H9 (cell line): ENCODE data around the gene EFTUD2. TPM values are rescaled to one million over a fixed set of nuclear protein-coding genes. Genes with fewer than 3 reads are reported as not detected.

ENCODE experiments used
- DNase-seq: peaks from one replicate; pipeline ENCODE4 v3.0.0-alpha.2; 2017
- H2AFZ ChIP-seq: one replicate; pipeline ENCODE4 v1.6.1; 2013; ENCODE audit warnings: mild to moderate bottlenecking, low read length, control low read depth, moderate library complexity
- H2AK5ac ChIP-seq: 2 replicates; pipeline ENCODE4 v1.6.1; 2013; ENCODE audit warnings: low read length, control low read depth, mixed read lengths; ENCODE audit not compliant: insufficient read length
- H2BK120ac ChIP-seq: one replicate; pipeline ENCODE4 v1.6.1; 2013; ENCODE audit warnings: low read depth, mild to moderate bottlenecking, low read length, control low read depth, inconsistent platforms; ENCODE audit not compliant: poor library complexity, severe bottlenecking
- H2BK12ac ChIP-seq: 2 replicates; pipeline ENCODE4 v1.6.1; 2013; ENCODE audit warnings: low read length, control low read depth, mixed read lengths, low read depth; ENCODE audit not compliant: insufficient read length
- H2BK15ac ChIP-seq: 2 replicates; pipeline ENCODE4 v1.6.1; 2013; ENCODE audit warnings: low read depth, low read length, control low read depth
- H2BK20ac ChIP-seq: one replicate; pipeline ENCODE4 v1.6.1; 2013; ENCODE audit warnings: low read depth, mild to moderate bottlenecking, low read length, control low read depth, inconsistent platforms; ENCODE audit not compliant: poor library complexity, severe bottlenecking
- H2BK5ac ChIP-seq: 2 replicates; pipeline ENCODE4 v1.6.1; 2013; ENCODE audit warnings: low read length, control low read depth, mixed read lengths; ENCODE audit not compliant: insufficient read length
- H3K14ac ChIP-seq: 2 replicates; pipeline ENCODE4 v1.6.1; 2013; ENCODE audit warnings: low read length, control low read depth; ENCODE audit not compliant: insufficient read depth
- H3K18ac ChIP-seq: 2 replicates; pipeline ENCODE4 v1.6.1; 2013; ENCODE audit warnings: low read depth, mild to moderate bottlenecking, mixed read lengths, low read length, control low read depth; ENCODE audit not compliant: insufficient read length
- H3K23ac ChIP-seq: 2 replicates; pipeline ENCODE4 v1.6.1; 2013; ENCODE audit warnings: low read length, control low read depth, mixed read lengths, low read depth; ENCODE audit not compliant: insufficient read length
- H3K23me2 ChIP-seq: 2 replicates; pipeline ENCODE4 v1.6.1; 2013; ENCODE audit warnings: low read depth, mild to moderate bottlenecking, mixed read lengths, low read length, control low read depth; ENCODE audit not compliant: insufficient read length, poor library complexity, severe bottlenecking
- H3K27ac ChIP-seq: 2 replicates; pipeline ENCODE4 v1.5.1; 2013; ENCODE audit warnings: low read length, control low read depth, mixed read lengths, low read depth; ENCODE audit not compliant: insufficient read length
- H3K27me3 ChIP-seq: 2 replicates; pipeline ENCODE4 v1.6.1; 2013; ENCODE audit warnings: low read length, control low read depth, inconsistent platforms; ENCODE audit not compliant: insufficient read depth
- H3K4ac ChIP-seq: 2 replicates; pipeline ENCODE4 v1.6.1; 2013; ENCODE audit warnings: low read depth, mild to moderate bottlenecking, control low read depth, inconsistent platforms, low read length, moderate library complexity
- H3K4me1 ChIP-seq: 2 replicates; pipeline ENCODE4 v1.6.1; 2013; ENCODE audit warnings: low read length, control low read depth, inconsistent platforms; ENCODE audit not compliant: insufficient read depth
- H3K4me2 ChIP-seq: 2 replicates; pipeline ENCODE4 v1.6.1; 2013; ENCODE audit warnings: low read length, control low read depth, mixed read lengths; ENCODE audit not compliant: insufficient read length, insufficient read depth
- H3K56ac ChIP-seq: 2 replicates; pipeline ENCODE4 v1.6.1; 2013; ENCODE audit warnings: low read depth, mild to moderate bottlenecking, mixed read lengths, low read length, control low read depth; ENCODE audit not compliant: insufficient read length
- H3K79me1 ChIP-seq: 2 replicates; pipeline ENCODE4 v1.6.1; 2013; ENCODE audit warnings: low read depth, mild to moderate bottlenecking, moderate library complexity, low read length, control low read depth, inconsistent platforms; ENCODE audit not compliant: insufficient read depth, poor library complexity, severe bottlenecking
- H3K79me2 ChIP-seq: 2 replicates; pipeline ENCODE4 v1.6.1; 2013; ENCODE audit warnings: low read length, control low read depth, inconsistent platforms; ENCODE audit not compliant: insufficient read depth
- H3K9ac ChIP-seq: 2 replicates; pipeline ENCODE4 v1.6.1; 2013; ENCODE audit warnings: low read length, control low read depth, mixed read lengths; ENCODE audit not compliant: insufficient read length; ENCODE audit errors: extremely low read depth
- H3K9me3 ChIP-seq: one replicate; pipeline ENCODE4 v1.6.1; 2013; ENCODE audit warnings: low read depth, low read length, inconsistent platforms; ENCODE audit not compliant: control insufficient read depth
- H3T11ph ChIP-seq: one replicate; pipeline ENCODE4 v1.6.1; 2013; ENCODE audit warnings: mild to moderate bottlenecking, low read length, control low read depth, inconsistent platforms
- H4K20me1 ChIP-seq: one replicate; pipeline ENCODE4 v1.6.1; 2013; ENCODE audit not compliant: control insufficient read depth, insufficient read length, insufficient read depth
- H4K5ac ChIP-seq: 2 replicates; pipeline ENCODE4 v1.6.1; 2013; ENCODE audit warnings: low read depth, mild to moderate bottlenecking, mixed read lengths, low read length, control low read depth; ENCODE audit not compliant: insufficient read length
- H4K8ac ChIP-seq: replicated peaks from 2 replicates; pipeline ENCODE4 v1.6.1; 2013; ENCODE audit warnings: low read length, control low read depth, mixed read lengths, low read depth; ENCODE audit not compliant: insufficient read length
- H4K91ac ChIP-seq: 2 replicates; pipeline ENCODE4 v1.6.1; 2013; ENCODE audit warnings: low read depth, mild to moderate bottlenecking, moderate library complexity, mixed read lengths, low read length, control low read depth; ENCODE audit not compliant: insufficient read length
- H3K27ac Mint-ChIP-seq, 3 experiments: 2 replicates in 2 of 3; 3 replicates in 1 of 3; pipeline ENCODE4 v1.8.0; 2020 to 2021; ENCODE audit warnings: mixed read lengths in 3 of 3, mild to moderate bottlenecking in 1 of 3, moderate library complexity in 1 of 3
- H3K27me3 Mint-ChIP-seq: 2 replicates; pipeline ENCODE4 v1.8.0; 2021; ENCODE audit warnings: low read depth, mild to moderate bottlenecking, moderate library complexity, mixed read lengths
- H3K36me3 Mint-ChIP-seq, 3 experiments: 2 replicates in 2 of 3; 3 replicates in 1 of 3; pipeline ENCODE4 v1.8.0; 2020 to 2021; ENCODE audit warnings: low read depth in 3 of 3, mixed read lengths in 3 of 3; ENCODE audit not compliant: insufficient read depth in 1 of 3
- H3K4me1 Mint-ChIP-seq, 2 experiments: 2 replicates each; pipeline ENCODE4 v1.8.0; 2020; ENCODE audit warnings: mixed read lengths in 2 of 2
- H3K4me3 Mint-ChIP-seq, 2 experiments: 2 replicates in 1 of 2; 3 replicates in 1 of 2; pipeline ENCODE4 v1.8.0; 2020 to 2021; ENCODE audit warnings: mild to moderate bottlenecking in 2 of 2, mixed read lengths in 2 of 2, moderate library complexity in 1 of 2
- H3K9me3 Mint-ChIP-seq, 2 experiments: 2 replicates in 1 of 2; 3 replicates in 1 of 2; pipeline ENCODE4 v1.8.0; 2020; ENCODE audit warnings: mild to moderate bottlenecking in 2 of 2, mixed read lengths in 2 of 2, moderate library complexity in 1 of 2
- WGBS: extraction: QIAGEN DNeasy Blood & Tissue Kit; methylation state at CpG from one replicate; pipeline ENCODE4 v1.1.7; 2013; ENCODE audit warnings: missing lambda C conversion rate, low lambda C conversion rate, mixed read lengths; ENCODE audit not compliant: insufficient read length; ENCODE audit errors: extremely low coverage; 5-methylcytosine and 5-hydroxymethylcytosine counted together
- total RNA-seq: library from RNA; stranded (reverse); gene quantifications from 2 replicates; pipeline ENCODE4 v1.2.1, GENCODE V29; 2021
- TF ChIP-seq, protein P1 (sequence below): fragments of 200-600 bp; sonication (generic); conservative IDR thresholded peaks from 3 replicates; pipeline ENCODE4 v1.8.0; 2021; ENCODE audit warnings: antibody characterized with exemption, mild to moderate bottlenecking

Gene EFTUD2
- total RNA-seq, 1 experiment from 2014 or later: 150 TPM

DNA sequence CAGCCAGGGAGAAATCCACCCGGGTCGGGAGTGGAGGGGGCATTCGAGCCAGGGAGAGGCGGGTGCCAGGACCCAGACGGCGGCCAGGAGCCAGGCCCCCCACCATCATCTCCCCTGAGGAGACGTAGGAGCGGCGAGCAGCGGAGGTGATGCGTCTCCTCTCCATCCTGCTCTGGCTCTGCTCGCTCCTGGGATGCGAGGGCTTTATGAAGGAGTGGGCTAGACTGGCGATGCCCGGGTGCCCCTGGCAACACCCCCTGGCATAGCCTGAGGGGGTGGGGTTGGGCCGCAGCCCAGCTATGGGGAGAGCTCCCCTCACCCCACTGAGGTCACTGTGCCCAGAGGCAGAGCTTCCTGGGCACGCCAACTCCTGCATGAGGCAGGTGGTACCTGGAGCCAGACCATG, 16.1 kb upstream of the EFTUD2 start, which contains the start of gene GFAP:
Gene GFAP (minus strand): TSS at position 180 of the 406 bp plus-strand sequence. CDS start 14 bp downstream, at position 166.
- Histone ChIP-seq H2AK5ac (no peak within 1 kb of the TSS), H3K79me1 (no peaks in the 10 kb centered on the region), H2BK120ac (no peak within 1 kb of the TSS), H3K18ac (no peak within 1 kb of the TSS), H3K9me3 (no peaks in the 10 kb centered on the region), H2BK5ac (no peak within 1 kb of the TSS), H2AFZ (no peak within 1 kb of the TSS), H4K8ac (no peak within 1 kb of the TSS), H3K27me3 (peaks cover 4% of the 10 kb centered on the region; the same call in 1 of the 2 replicates), H3K56ac (no peak within 1 kb of the TSS), H3K23ac (no peak within 1 kb of the TSS), H3K4ac (no peak within 1 kb of the TSS), H3K4me2 (no peak within 1 kb of the TSS), H3T11ph (no peak within 1 kb of the TSS), H3K23me2 (peaks cover 6% of the 10 kb centered on the region), H3K9ac (no peak within 1 kb of the TSS), H4K20me1 (no peaks in the 10 kb centered on the region), H3K27ac (no peak within 1 kb of the TSS), H3K79me2 (no peaks in the 10 kb centered on the region), H3K14ac (no peak within 1 kb of the TSS; the same call in 1 of the 2 replicates), H4K91ac (no peak within 1 kb of the TSS), H2BK12ac (no peak within 1 kb of the TSS), H2BK15ac (no peak within 1 kb of the TSS), H4K5ac (no peak within 1 kb of the TSS), H3K4me1 (peaks cover 2% of the 10 kb centered on the region; the same call in 1 of the 2 replicates), H2BK20ac (no peak within 1 kb of the TSS)
- TF ChIP-seq, protein P1, sequence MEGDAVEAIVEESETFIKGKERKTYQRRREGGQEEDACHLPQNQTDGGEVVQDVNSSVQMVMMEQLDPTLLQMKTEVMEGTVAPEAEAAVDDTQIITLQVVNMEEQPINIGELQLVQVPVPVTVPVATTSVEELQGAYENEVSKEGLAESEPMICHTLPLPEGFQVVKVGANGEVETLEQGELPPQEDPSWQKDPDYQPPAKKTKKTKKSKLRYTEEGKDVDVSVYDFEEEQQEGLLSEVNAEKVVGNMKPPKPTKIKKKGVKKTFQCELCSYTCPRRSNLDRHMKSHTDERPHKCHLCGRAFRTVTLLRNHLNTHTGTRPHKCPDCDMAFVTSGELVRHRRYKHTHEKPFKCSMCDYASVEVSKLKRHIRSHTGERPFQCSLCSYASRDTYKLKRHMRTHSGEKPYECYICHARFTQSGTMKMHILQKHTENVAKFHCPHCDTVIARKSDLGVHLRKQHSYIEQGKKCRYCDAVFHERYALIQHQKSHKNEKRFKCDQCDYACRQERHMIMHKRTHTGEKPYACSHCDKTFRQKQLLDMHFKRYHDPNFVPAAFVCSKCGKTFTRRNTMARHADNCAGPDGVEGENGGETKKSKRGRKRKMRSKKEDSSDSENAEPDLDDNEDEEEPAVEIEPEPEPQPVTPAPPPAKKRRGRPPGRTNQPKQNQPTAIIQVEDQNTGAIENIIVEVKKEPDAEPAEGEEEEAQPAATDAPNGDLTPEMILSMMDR: no peak
- Mint-ChIP-seq H3K4me3 (no peak within 1 kb of the TSS), H3K36me3 (no peaks in the 10 kb centered on the region), H3K9me3 (no peaks in the 10 kb centered on the region), H3K27me3 (peaks cover 49% of the 10 kb centered on the region), H3K27ac (no peak within 1 kb of the TSS), H3K4me1 (peaks cover 11 to 13% of the 10 kb centered on the region in 2 experiments)
- DNase-seq: no peak
- WGBS: no CpG with 5 or more reads among the region's 17 CpGs
